ENCODE data around the gene RGS9BP.
"Not testable (repeated sequence)": the region's sequence is repeated elsewhere in the genome, so short reads cannot be mapped to it uniquely, and the experiment has no call there.

RGS9BP gene

DNA sequence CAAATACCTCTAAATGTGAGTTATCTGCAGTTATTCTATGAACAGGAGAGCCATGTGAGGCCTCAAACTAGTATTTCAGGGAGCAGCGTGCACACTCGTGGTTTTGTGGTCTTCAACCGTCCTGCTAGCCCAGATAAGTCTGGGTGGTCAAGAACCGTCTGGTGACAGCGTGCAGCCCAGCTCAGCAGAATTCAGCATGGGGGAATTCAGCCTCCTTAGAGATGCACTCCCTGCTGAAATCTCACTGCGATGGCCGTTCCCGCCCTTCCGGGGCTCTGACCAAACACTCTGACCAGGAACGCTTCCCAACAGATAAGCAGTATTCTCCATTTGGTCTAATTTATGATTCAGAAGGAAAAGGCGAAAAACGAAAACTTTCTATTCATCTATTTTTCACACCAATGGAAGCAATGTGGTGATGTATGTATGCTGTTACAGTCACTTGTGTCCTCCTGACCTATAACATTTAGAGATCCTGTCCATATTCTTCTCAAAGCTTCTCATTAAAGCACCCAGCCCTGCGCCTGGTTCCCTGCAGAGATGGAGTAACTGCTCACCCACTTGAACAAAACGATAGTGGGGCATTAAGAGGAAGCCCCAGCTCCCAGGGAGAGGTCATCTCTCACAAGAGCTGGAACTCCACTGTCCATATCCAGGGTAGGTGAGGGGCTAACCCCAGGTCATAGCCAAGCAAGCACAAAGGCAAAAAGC, 3.6 kb upstream of the RGS9BP start:
- no peak for DNase-seq (ENCODE audit: low read depth in 1 of 2, low spot score in 1 of 2)

DNA sequence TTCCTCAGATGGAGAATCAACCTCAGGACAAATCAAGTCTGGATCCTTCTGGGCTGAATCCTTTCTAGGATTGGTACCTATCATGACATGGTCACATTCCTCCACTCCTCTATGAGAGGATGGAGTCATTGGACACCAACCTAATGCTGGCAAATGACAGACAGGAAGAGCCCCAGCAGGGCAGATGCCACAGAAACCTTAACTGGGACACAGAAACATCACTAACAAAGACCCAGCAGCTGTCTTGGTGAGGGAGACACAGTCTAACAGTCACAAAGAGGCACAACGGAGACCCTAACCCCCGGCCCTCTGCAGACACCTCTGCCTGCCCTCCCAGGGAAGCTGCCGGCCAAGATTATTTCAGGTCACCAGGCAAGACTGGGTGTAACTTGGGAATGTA, 2.8 kb upstream of the RGS9BP start:
- DNase-seq (ENCODE audit: low read depth in 1 of 2, low spot score in 1 of 2), result no peak

DNA sequence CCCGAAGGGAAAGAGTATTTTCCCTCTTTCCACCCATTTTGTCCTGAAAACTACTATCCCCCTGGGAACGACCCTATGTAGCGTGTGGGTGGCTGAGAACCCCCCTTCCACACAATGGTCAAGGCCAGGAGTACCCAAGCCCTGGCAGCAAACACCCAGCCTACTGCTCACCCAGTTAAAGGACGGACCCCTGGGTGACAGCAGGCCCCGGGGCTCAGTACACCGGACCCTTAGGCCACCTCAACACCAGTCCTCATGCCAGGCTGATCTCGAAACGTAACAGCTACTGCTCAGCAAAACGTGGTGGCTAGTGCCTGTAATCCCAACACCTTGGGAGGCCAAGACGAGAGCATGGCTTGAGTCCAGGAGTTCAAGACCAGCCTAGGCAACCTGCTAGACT, 2.1 kb upstream of the RGS9BP start:
- DNase-seq (ENCODE audit: low read depth in 1 of 2, low spot score in 1 of 2), result no peak

DNA sequence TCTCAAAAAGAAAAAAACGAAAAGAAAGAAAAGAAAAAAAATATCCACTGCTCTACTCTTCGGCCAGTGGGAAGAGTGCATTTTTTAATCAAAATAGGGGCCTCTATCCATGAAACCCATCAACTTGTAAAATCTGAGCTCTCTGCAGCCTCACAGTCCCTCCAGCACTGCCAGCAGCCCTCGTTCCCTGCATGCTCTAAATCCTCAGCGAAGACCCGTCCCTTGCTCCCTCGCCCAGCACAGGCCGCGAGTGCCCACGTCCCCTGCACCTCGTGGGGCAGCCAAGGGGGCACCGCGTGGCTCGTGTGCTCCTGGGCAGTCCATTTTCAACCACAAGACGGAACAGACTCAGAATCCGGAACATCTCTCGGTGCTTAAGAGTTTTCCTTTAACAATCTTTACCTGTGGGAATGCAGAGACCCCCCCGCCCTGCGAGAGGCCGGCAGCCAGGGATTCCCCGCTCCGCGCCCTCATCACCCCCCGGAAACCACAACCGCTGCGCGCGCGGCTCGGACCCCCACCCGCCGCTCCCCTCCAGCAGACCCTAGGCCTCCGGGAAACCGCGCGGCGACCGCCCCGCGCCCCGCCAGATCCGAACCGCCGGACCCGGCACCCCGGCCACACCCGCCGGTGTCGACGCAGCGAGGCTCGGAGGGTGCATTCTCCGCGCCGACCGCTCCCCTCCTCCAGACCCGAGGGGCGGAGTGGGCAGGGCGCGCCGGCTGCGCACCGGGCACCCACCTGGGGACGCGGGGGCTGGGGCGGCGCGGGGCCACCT, 1.3 kb upstream of the RGS9BP start:
- DNase-seq (ENCODE audit: low read depth in 1 of 2, low spot score in 1 of 2), result no peak

DNA sequence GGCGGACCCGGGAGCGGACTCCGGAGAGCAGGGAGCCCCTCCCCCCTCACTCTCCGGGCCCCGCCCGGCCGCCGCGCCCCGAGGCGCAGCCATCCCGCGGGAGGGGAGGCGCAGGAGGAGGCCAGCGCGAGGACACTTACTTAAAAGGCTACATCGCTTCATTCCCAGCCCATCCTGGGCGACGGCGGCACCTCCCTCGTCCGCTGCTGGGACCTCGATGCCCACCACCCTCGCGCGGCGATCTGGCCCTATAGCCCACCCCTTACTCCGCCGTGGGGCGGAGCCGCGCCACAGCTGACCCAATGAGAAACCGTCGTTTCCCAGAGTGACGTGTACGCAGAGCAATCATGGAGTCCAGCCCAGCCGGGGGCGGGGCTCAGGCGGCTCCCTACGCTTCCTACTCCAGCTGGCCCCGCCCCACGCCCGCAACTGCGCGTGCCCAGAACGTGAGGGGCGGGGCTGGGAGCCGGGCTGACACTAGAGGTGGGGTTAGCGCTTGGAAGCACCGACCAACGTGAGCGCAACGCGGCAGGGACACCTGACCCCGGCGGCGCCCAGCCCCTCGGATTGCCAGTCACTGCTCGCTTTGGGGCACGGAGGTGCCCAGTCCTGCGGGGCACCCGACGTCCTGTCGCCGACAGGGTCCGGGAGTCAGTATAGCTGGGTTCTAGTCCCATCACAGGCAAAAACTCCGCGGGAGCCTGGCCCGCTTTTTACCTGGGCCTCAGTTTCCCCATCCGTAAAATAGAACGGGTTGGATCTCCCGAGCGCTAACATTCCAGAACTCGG, 523 bp upstream of the RGS9BP start, which contains the start of gene ANKRD27:
TSS of gene ANKRD27 (minus strand) at position 250 of the 789 bp plus-strand sequence. CDS start 16,165 bp downstream, outside the sequence.
- DNase-seq (ENCODE audit: low read depth in 1 of 2, low spot score in 1 of 2), result peak; percentile 94

DNA sequence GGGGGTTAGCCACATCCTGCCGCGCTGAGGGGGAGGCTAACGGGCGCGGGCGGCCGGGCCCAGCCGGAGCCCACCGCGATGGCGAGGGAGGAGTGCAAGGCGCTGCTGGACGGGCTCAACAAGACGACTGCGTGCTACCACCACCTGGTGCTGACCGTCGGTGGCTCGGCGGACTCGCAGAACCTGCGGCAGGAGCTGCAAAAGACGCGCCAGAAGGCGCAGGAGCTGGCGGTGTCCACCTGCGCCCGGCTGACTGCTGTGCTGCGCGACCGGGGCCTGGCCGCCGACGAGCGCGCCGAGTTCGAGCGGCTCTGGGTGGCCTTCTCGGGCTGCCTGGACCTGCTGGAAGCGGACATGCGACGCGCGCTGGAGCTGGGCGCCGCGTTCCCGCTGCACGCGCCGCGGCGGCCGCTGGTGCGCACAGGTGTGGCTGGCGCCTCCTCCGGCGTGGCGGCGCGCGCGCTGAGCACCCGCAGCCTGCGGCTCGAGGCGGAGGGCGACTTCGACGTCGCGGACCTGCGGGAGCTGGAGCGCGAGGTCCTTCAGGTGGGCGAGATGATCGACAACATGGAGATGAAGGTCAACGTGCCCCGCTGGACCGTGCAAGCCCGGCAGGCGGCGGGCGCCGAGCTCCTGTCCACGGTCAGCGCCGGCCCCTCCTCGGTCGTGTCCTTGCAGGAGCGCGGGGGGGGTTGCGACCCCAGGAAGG, 692 bp downstream of the RGS9BP start:
- DNase-seq (ENCODE audit: low read depth in 1 of 2, low spot score in 1 of 2), result no peak

DNA sequence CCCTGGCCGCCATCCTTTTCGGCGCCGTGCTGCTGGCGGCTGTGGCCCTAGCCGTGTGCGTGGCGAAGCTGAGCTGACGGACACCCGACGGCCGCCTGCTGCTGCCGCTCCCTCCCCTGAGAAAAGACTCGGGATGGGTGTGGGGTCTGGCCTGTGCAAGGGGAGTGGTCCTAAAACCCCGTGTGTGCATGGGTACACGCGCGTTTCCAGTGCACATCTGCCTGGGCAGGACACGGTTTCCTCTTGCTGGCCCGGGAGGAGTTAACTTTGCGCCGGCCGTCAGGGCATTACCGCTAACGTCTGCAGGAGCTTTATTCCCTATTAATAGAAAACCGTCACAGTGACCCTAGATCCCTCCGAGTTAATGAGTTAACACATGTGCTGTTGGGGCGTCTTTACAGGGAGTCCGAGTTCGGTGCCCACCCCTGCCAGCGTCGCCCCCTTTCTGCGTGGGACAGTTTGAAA, 1.3 kb downstream of the RGS9BP start:
- DNase-seq (ENCODE audit: low read depth in 1 of 2, low spot score in 1 of 2), result no peak

DNA sequence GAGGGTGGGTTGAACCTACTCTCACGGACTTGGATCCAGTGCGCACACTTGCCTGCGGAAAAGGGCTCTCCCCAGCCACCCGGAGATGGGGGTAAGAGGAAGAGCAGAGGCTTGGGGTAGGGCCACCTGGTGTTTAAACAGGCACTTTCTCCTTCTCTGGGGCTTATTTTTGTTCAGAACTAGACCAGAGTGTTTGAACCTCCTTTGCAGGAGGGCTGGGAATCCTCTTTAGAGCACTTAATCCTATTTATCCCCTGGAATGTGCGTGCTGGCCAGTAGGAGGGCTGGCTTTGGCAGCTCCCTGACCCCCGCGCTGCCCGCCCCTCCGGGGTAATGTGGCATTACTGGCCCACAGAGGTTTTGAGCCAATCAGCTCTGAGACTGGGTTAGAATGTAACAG, 2.0 kb downstream of the RGS9BP start:
- DNase-seq (ENCODE audit: low read depth in 1 of 2, low spot score in 1 of 2), result no peak

DNA sequence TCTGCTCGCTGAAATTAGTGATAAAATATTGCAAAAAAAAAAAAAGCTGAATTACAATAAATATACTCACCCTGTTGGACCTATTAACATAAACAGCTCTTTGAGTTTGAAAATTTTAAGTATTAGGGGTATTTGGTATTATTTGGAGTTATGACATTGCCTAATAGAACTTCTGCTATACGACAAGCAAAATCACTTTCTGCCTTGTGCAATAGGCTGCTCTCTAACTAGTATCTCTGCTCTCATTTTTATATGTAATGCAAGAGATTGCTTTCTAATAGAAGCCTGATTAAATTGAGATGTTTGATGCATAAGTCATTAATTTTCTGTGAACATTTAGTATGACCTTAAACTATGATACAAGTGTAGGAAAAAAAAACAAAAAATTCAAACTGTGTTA, 5.3 kb downstream of the RGS9BP start:
- DNase-seq (ENCODE audit: low read depth in 1 of 2, low spot score in 1 of 2), result no peak

DNA sequence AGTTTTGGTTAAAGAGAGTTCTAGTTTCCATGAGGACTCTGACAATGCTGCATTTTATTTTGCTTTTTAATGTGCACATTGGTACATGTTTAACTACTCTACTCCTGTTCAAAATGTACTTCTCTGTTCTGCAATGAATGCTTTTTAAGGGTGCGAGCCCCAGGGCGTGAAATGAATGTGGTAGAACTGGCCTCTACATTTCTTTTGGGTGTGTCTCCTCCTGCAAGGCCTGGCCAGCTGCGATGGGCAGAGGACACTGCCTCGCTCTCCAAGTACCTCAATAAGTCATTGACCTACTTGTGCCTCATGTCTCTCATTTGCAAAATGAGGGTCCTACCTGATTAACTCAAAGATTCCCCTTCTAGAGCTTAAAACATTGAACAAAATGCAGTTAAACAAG, 6.7 kb downstream of the RGS9BP start:
- DNase-seq (ENCODE audit: low read depth in 1 of 2, low spot score in 1 of 2), result no peak

DNA sequence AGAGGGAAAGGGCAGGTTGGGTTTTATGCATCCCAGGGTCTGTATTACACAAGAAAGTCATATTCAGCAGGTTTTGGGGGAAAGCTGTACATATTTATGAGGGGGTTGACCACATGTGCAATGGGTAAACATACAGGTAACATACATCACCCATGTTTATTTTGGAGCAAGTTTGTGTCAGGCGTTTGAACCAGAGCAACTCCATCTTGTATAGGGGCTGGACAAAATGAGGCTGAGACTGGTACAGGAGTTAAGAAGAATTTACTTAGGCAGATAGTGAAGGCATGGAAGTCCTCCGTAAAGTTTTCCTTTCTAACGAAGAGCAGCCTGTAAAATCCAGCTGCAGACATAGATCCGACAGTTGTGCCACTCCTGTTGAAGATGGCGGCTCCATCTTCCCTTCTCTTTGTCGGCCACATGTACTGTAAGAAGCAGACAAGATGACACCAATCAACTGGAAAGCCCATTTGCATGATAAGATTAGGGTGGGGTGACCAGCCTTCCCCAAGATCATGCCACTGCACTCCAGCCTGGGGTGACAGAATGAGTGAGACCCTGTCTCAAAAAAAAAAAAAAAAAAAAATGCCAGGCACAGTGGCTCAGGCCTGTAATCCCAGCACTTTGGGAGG, 11.3 kb downstream of the RGS9BP start:
- no peak for DNase-seq (ENCODE audit: low read depth in 1 of 2, low spot score in 1 of 2)

DNA sequence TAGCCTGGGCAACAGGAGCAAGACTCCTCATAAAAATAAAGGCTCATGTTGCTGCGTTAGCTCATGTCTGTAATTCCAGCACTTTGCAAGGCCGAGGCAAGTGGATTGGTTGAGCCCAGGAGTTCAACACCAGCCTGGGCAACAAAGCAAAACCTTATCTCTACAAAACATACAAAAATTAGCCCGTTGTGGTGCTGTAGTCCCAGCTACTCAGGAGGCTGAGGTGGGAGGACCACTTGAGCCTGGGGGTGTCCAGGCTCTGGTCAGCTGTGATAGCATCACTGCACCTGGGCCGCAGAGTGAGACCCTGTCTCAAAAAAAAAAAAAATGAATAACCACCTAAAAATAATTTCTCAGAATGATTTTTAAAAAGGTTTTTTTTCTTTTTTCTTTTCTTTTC, 12.0 kb downstream of the RGS9BP start:
- no peak for DNase-seq (ENCODE audit: low read depth in 1 of 2, low spot score in 1 of 2)

DNA sequence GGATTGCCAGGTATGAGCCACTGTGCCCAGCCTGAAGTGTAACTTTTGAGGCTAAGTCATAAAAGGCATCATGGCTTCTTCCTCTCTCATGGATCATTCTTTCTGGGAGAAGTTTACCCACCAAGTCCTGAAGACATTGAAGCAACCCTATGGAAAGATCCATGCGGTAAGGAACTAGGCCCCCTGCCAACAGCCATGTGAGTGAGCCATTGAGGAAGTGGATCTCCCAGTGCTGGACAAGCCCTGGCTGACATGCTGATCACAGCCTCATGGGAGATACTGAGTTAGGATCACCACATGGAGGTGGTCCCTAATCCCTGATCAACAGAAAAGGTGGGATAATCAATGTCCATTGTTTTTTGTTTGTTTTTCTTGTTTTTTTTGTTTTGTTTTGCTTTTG, 12.7 kb downstream of the RGS9BP start:
- no peak for DNase-seq (ENCODE audit: low read depth in 1 of 2, low spot score in 1 of 2)

DNA sequence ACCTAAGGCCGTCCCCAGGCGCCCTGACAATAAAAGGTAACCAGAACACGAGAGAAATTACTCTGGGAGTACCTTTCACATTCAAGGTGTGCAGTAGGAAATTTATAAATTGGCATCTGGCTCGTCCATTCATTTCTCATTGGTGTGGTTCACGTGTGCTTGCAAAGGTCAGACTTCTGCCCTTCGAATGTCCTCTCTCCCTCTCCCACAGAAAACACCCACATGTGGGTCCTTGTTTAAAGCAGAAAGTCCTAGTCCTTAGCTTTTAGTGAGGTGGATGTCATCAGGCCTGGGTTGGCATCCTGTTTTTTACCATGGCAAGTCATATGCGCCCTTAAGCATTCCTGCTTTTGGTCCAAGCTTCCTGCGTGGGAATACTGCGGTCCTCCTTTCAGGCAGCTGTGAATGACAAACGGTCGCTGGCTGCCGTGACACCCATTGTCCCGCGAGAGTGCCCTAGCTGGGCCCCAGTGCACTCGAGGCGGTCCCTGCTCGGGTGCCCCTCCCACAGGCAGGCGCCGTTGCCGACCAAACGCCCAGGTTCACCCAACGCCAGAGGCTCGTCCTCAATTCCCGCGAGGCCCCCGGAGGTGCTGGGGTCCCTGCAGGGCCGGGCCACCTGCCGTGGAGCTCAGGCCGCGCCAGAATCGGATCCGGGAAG, 15.8 kb downstream of the RGS9BP start, which contains the start of gene NUDT19:
TSS of gene NUDT19 (plus strand) at position 531 of the 661 bp plus-strand sequence. CDS start 140 bp downstream, outside the sequence.
- DNase-seq (ENCODE audit: low read depth in 1 of 2, low spot score in 1 of 2), result peak; percentile 62 to 78

DNA sequence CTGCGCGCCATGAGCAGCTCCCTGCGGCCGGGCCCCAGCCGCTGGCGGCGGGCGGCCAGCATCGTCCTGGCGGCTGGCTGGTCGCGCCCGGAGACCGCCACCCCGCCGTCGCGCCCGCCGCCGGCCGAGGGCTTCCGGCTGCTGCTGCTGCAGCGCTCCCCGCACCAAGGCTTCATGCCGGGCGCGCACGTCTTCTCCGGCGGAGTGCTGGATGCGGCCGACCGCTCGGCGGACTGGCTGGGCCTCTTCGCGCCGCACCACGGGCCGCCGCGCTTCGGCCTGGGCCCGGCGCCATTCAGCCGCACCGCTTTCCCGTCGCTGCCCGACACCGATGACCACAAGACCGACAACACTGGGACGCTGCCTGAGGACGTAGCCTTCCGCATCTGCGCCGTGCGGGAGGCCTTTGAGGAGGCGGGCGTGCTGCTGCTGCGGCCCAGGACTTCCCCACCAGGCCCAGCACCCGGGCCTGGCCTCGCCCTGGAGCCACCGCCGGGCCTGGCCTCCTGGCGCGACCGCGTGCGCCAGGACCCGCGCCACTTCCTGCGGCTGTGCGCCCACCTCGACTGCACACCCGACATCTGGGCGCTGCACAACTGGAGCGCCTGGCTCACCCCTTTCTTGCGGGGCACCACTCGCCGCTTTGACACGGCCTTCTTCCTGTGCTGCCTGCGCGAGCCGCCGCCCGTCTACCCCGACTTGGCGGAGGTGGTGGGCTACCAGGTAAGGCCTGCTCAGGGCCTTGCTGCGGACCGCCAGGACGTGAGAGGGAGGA, 16.5 kb downstream of the RGS9BP start:
- peak; percentile 32 to 43 for DNase-seq (ENCODE audit: low read depth in 1 of 2, low spot score in 1 of 2)

DNA sequence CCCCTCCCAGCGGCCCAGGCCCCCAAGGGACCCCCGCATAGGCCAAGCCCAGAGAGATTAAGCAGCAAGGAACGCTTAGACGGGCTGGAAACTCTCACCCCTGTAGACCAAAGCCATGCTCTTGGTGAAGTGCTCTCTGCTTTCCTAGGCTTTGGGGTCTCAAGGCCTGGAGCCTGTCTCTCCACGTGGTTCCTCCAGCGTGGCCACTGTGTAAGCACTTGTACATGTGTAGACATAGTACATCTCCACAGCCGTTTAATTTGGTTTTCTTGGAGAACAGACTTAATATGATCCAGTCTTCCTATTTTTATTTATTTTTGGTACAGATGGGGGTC, 17.0 kb downstream of the RGS9BP start:
- no peak for DNase-seq (ENCODE audit: low read depth in 1 of 2, low spot score in 1 of 2)

DNA sequence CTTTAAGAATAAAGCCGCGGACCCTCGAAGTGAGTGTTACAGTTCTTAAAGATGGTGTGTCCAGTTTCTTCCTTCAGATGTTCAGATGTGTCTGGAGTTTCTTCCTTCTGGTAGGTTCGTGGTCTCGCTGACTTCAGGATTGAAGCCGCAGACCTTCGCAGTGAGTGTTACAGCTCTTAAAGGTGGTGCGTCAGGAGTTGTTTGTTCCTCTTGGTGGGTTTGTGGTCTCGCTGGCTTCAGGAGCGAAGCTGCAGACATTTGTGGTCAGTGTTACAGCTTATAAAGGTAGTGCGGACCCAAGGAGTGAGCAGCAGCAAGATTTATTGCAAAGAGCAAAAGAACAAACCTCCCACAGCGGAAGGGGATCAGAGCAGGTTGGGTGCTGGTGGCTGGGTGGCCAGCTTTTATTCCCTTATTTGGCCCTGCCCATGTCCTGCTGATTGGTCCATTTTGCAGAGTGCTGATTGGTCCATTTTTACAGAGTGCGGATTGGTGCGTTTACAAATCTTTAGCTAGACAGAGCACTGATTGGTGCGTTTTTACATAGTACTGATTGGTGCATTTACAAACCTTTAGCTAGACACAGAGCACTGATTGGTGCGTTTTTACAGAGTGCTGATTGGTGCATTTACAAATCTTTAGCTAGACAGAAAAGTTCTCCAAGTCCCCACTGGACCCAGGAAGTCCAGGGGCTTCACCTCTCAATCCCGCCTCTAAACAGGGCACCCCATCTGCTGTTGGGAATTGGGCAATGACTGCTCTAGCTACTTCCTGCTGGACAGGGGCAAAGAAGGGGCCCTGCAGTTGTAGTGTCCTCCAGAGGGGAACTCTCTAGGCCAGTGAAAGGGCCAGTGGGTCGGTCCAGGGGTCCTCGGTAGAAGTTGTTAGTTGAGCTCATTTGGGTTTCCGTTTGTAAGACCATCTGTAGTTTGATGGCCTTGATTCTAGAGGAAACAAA, 17.8 kb downstream of the RGS9BP start:
- DNase-seq (ENCODE audit: low read depth in 1 of 2, low spot score in 1 of 2), result not testable (repeated sequence)

DNA sequence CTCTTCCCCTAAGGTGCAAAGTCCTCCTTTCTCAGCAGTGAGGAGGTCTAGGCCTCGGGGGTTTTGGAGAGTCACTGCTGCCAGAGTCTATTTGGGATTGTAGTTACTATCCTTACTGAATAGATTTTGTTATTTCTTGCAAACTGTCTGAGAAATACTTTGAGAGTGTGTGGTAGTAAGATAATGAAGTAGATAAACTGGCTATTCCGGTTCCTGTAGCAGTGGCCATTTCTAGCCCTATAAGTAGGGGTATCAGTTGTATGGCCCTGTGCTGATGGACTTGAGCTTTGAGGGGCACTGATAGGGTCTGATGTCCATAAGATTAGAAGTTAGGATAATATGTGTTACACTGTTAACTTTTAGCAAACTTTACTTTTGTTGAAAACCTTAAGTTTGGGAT, 18.7 kb downstream of the RGS9BP start:
- DNase-seq (ENCODE audit: low read depth in 1 of 2, low spot score in 1 of 2), result not testable (repeated sequence)

All from activated CD4-positive, alpha-beta T cell treated with anti-CD3 and anti-CD28 coated beads, Interleukin-2, amount 50 U/mL, for 24 hours (primary cell).